ENCODE results near the gene PFKFB4. TPM values are rescaled to one million over a fixed set of nuclear protein-coding genes. Genes with fewer than 3 reads are reported as not detected.

PFKFB4 gene
- total and polyA plus RNA-seq, 2 experiments from 2014 or later: 8.6 to 22.9 TPM

DNA sequence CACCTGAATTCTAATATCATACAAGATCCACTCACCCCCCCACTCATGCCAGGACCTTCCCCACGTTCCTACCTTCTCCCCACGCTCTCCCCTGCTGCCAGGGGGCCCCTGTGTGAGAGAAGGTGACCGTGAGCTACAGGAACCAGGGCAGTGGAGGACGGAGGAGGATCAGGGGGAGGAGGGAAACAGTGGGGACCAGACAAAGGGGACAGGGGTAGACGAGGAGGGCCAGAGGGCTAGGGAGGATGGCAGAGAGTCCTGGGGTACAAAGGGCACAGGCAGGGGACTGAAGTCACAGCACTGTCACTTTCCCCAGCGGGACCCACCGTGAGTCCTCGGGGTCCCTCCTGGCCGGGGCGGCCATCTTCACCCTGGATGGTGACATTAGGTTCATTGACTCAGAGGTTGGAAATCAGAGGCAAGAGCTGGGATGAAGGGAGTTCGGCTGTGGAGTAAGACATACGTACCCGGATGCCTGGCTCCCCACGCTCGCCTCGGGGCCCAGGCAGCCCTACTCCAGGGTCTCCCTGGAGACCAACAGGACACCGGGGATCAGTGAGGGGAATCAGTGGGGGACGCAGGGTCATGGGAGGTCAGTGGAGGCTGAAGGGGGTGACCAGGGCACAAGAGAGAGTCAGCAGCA is 13.3 kb upstream of the PFKFB4 start:
- TF ChIP-seq, protein P1, sequence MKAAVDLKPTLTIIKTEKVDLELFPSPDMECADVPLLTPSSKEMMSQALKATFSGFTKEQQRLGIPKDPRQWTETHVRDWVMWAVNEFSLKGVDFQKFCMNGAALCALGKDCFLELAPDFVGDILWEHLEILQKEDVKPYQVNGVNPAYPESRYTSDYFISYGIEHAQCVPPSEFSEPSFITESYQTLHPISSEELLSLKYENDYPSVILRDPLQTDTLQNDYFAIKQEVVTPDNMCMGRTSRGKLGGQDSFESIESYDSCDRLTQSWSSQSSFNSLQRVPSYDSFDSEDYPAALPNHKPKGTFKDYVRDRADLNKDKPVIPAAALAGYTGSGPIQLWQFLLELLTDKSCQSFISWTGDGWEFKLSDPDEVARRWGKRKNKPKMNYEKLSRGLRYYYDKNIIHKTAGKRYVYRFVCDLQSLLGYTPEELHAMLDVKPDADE (IDR thresholded peaks at IDR 0.05): no peak
- TF ChIP-seq ZNF331 (CRISPR knock-in tag; IDR thresholded peaks at IDR 0.05; ENCODE audit: low read depth): no peak
- TF ChIP-seq EZH2phosphoT487 (IDR thresholded peaks at IDR 0.05; ENCODE audit: unreplicated experiment): no peak
- TF ChIP-seq ZNF114 (CRISPR knock-in tag; IDR thresholded peaks at IDR 0.05): no peak
- no peak for TF ChIP-seq NANOG (IDR thresholded peaks at IDR 0.05; ENCODE audit: borderline replicate concordance)
- no peak for TF ChIP-seq POLR2AphosphoS5 (IDR thresholded peaks at IDR 0.05; ENCODE audit: low read depth)
- TF ChIP-seq JUNB (IDR thresholded peaks at IDR 0.05; ENCODE audit: unreplicated experiment): no peak
- TF ChIP-seq EZH2 (IDR thresholded peaks at IDR 0.05; ENCODE audit: low read depth, unreplicated experiment): no peak

DNA sequence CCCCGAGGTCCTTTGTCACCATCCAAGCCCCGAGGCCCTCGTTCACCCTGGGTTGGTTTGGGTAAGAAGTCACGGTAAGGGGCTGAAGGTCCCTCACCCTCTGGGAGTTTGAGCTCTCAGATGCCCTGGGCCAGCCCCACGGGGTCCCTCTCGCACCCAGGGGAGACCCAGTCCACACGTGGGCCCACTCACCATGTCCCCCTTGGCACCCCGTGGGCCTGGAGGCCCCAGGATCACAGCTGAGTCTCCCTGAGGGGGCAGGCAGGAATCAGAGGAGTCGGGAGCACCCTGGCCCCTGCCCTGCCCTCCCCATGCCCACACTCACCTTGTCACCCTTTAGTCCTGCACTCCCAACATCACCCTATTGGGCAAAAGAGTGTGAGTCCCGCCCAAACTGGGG is 12.8 kb upstream of the PFKFB4 start:
- H3F3A ChIP-seq (replicated peaks; ENCODE audit: low read depth): no peaks in the 10 kb centered on the region
- no peak for DNase-seq (ENCODE audit: low spot score)
- TF ChIP-seq ZNF331 (CRISPR knock-in tag; IDR thresholded peaks at IDR 0.05; ENCODE audit: low read depth) (no peak), ZNF114 (CRISPR knock-in tag; IDR thresholded peaks at IDR 0.05) (no peak), NANOG (IDR thresholded peaks at IDR 0.05; ENCODE audit: borderline replicate concordance) (no peak)
- TF ChIP-seq, protein P2, sequence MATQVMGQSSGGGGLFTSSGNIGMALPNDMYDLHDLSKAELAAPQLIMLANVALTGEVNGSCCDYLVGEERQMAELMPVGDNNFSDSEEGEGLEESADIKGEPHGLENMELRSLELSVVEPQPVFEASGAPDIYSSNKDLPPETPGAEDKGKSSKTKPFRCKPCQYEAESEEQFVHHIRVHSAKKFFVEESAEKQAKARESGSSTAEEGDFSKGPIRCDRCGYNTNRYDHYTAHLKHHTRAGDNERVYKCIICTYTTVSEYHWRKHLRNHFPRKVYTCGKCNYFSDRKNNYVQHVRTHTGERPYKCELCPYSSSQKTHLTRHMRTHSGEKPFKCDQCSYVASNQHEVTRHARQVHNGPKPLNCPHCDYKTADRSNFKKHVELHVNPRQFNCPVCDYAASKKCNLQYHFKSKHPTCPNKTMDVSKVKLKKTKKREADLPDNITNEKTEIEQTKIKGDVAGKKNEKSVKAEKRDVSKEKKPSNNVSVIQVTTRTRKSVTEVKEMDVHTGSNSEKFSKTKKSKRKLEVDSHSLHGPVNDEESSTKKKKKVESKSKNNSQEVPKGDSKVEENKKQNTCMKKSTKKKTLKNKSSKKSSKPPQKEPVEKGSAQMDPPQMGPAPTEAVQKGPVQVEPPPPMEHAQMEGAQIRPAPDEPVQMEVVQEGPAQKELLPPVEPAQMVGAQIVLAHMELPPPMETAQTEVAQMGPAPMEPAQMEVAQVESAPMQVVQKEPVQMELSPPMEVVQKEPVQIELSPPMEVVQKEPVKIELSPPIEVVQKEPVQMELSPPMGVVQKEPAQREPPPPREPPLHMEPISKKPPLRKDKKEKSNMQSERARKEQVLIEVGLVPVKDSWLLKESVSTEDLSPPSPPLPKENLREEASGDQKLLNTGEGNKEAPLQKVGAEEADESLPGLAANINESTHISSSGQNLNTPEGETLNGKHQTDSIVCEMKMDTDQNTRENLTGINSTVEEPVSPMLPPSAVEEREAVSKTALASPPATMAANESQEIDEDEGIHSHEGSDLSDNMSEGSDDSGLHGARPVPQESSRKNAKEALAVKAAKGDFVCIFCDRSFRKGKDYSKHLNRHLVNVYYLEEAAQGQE (IDR thresholded peaks at IDR 0.05; ENCODE audit: unreplicated experiment): no peak
- TF ChIP-seq, protein P3, sequence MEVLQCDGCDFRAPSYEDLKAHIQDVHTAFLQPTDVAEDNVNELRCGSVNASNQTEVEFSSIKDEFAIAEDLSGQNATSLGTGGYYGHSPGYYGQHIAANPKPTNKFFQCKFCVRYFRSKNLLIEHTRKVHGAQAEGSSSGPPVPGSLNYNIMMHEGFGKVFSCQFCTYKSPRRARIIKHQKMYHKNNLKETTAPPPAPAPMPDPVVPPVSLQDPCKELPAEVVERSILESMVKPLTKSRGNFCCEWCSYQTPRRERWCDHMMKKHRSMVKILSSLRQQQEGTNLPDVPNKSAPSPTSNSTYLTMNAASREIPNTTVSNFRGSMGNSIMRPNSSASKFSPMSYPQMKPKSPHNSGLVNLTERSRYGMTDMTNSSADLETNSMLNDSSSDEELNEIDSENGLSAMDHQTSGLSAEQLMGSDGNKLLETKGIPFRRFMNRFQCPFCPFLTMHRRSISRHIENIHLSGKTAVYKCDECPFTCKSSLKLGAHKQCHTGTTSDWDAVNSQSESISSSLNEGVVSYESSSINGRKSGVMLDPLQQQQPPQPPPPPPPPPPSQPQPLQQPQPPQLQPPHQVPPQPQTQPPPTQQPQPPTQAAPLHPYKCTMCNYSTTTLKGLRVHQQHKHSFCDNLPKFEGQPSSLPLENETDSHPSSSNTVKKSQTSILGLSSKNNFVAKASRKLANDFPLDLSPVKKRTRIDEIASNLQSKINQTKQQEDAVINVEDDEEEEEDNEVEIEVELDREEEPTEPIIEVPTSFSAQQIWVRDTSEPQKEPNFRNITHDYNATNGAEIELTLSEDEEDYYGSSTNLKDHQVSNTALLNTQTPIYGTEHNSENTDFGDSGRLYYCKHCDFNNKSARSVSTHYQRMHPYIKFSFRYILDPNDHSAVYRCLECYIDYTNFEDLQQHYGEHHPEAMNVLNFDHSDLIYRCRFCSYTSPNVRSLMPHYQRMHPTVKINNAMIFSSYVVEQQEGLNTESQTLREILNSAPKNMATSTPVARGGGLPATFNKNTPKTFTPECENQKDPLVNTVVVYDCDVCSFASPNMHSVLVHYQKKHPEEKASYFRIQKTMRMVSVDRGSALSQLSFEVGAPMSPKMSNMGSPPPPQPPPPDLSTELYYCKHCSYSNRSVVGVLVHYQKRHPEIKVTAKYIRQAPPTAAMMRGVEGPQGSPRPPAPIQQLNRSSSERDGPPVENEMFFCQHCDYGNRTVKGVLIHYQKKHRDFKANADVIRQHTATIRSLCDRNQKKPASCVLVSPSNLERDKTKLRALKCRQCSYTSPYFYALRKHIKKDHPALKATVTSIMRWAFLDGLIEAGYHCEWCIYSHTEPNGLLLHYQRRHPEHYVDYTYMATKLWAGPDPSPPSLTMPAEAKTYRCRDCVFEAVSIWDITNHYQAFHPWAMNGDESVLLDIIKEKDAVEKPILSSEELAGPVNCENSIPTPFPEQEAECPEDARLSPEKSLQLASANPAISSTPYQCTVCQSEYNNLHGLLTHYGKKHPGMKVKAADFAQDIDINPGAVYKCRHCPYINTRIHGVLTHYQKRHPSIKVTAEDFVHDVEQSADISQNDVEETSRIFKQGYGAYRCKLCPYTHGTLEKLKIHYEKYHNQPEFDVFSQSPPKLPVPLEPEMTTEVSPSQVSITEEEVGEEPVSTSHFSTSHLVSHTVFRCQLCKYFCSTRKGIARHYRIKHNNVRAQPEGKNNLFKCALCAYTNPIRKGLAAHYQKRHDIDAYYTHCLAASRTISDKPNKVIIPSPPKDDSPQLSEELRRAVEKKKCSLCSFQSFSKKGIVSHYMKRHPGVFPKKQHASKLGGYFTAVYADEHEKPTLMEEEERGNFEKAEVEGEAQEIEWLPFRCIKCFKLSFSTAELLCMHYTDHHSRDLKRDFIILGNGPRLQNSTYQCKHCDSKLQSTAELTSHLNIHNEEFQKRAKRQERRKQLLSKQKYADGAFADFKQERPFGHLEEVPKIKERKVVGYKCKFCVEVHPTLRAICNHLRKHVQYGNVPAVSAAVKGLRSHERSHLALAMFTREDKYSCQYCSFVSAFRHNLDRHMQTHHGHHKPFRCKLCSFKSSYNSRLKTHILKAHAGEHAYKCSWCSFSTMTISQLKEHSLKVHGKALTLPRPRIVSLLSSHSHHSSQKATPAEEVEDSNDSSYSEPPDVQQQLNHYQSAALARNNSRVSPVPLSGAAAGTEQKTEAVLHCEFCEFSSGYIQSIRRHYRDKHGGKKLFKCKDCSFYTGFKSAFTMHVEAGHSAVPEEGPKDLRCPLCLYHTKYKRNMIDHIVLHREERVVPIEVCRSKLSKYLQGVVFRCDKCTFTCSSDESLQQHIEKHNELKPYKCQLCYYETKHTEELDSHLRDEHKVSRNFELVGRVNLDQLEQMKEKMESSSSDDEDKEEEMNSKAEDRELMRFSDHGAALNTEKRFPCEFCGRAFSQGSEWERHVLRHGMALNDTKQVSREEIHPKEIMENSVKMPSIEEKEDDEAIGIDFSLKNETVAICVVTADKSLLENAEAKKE (CRISPR knock-in tag; IDR thresholded peaks at IDR 0.05): no peak

More for the DNA sequence above, 13.3 kb upstream of the PFKFB4 start:
- Mint-ChIP-seq H3K27ac (no peak overlapping the region), H3K9me3 (no peaks in the 10 kb centered on the region; the same call in 2 of the 3 replicates), H3K4me3 (no peak overlapping the region), H3K27me3 (ENCODE audit: insufficient read depth, low read depth, poor library complexity) (peaks cover 7% of the 10 kb centered on the region), H3K36me3 (ENCODE audit: low read depth) (no peaks in the 10 kb centered on the region; the same call in 2 of the 3 replicates), H3K4me1 (no peaks in the 10 kb centered on the region)
- DNase-seq (ENCODE audit: low spot score) (no peak), ATAC-seq (no peak)
- Histone ChIP-seq H3K27me3 (ENCODE audit: insufficient read depth) (no peaks in the 10 kb centered on the region), H4K20me1 (replicated peaks; ENCODE audit: insufficient read depth) (no peaks in the 10 kb centered on the region), H3F3A (replicated peaks; ENCODE audit: low read depth) (no peaks in the 10 kb centered on the region), H3K4me1 (ENCODE audit: insufficient read depth) (no peaks in the 10 kb centered on the region), H3K79me2 (replicated peaks; ENCODE audit: insufficient read depth) (no peaks in the 10 kb centered on the region), H3K36me3 (ENCODE audit: insufficient read depth) (no peaks in the 10 kb centered on the region), H3K4me2 (no peak overlapping the region), H3K4me3 (no peak overlapping the region), H2AFZ (no peak overlapping the region), H3K27ac (ENCODE audit: low read depth) (no peak overlapping the region), H3K9me2 (ENCODE audit: insufficient read depth) (no peaks in the 10 kb centered on the region)

More for the DNA sequence above, 12.8 kb upstream of the PFKFB4 start:
- H3K4me1 Mint-ChIP-seq: no peaks in the 10 kb centered on the region
- H3K36me3 Mint-ChIP-seq (ENCODE audit: low read depth): no peaks in the 10 kb centered on the region; the same call in 2 of the 3 replicates
- H3K27ac Mint-ChIP-seq: no peak overlapping the region
- no peak for ATAC-seq
- Histone ChIP-seq H3K79me2 (replicated peaks; ENCODE audit: insufficient read depth) (no peaks in the 10 kb centered on the region), H3K4me2 (no peak overlapping the region), H3K4me1 (ENCODE audit: insufficient read depth) (no peaks in the 10 kb centered on the region), H3K4me3 (no peak overlapping the region), H3K36me3 (ENCODE audit: insufficient read depth) (no peaks in the 10 kb centered on the region), H2AFZ (no peak overlapping the region), H3K27ac (ENCODE audit: low read depth) (no peak overlapping the region), H3K27me3 (ENCODE audit: insufficient read depth) (no peaks in the 10 kb centered on the region), H3K9me2 (ENCODE audit: insufficient read depth) (no peaks in the 10 kb centered on the region), H4K20me1 (replicated peaks; ENCODE audit: insufficient read depth) (no peaks in the 10 kb centered on the region)
- H3K27me3 Mint-ChIP-seq (ENCODE audit: insufficient read depth, low read depth, poor library complexity): peaks cover 9% of the 10 kb centered on the region
- H3K4me3 Mint-ChIP-seq: no peak overlapping the region
- H3K9me3 Mint-ChIP-seq: no peaks in the 10 kb centered on the region; the same call in 2 of the 3 replicates
